Astrocyte of the spinal cord (primary cell): ENCODE measurements around the gene TIMM17B.

ENCODE experiments used
- DNase-seq: peaks from one replicate; pipeline ENCODE4 v3.0.0; 2011; ENCODE audit warnings: low read depth, low spot score
- H3K4me3 ChIP-seq: 2 replicates; pipeline ENCODE4 v1.5.1; 2011; ENCODE audit warnings: low read depth, mild to moderate bottlenecking, low read length, moderate library complexity
- in situ Hi-C: cut with HindIII; loops from 2 replicates; pipeline ENCODE4 v1.10.0; 2017; ENCODE audit warnings: low sequenced_read_pairs
- TF ChIP-seq, protein P1 (sequence below): IDR thresholded peaks from 2 replicates; pipeline ENCODE4 v1.5.1; 2012; ENCODE audit warnings: low read depth, mild to moderate bottlenecking, low read length, inconsistent platforms

The TIMM17B gene

DNA sequence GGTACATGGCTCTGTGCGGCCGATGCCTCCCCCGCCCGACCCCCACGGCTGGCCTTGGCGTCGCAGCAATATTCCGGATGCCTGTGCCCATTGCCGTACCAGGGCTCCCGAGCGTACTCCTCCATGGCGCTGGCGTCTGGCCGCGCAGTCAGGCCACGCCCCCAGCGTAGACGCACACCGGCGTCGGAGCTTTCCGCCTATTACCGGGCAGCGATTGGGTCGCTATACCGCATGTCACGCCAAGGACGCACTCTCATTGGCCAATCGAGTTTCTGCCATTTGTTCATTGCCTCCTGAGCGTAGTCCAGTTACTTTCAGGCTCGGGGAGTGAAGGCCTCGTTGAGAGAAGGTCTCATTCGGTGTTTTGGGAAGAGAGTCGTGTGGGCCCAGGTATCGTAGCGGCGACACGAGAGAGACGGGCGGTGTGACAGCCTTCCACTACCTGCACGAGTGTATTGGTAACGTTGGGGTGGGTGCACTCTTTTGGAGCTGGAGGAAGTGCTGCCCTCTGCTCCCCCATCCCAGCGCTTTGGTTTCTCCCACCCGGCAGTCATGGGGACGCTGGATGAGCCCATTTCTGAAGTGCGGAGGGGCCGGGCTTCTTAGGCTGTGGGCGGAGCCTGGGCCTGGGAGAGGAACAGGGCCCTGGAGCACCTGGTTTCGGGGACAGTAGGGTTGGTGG, at the start of gene TIMM17B, which contains the start of gene PQBP1:
TIMM17B (minus strand) TSS at position 144 of the 682 bp plus-strand sequence; CDS start at position 125, 19 bp downstream.
PQBP1 (plus strand) TSS at position 306 of the 682 bp plus-strand sequence. CDS start 580 bp downstream, outside the sequence.
- in situ Hi-C loops, result no loop called here
- DNase-seq, result peak; percentile 96
- H3K4me3 ChIP-seq, result peak within 1 kb of the TSS; percentile 70
- TF ChIP-seq, protein P1, sequence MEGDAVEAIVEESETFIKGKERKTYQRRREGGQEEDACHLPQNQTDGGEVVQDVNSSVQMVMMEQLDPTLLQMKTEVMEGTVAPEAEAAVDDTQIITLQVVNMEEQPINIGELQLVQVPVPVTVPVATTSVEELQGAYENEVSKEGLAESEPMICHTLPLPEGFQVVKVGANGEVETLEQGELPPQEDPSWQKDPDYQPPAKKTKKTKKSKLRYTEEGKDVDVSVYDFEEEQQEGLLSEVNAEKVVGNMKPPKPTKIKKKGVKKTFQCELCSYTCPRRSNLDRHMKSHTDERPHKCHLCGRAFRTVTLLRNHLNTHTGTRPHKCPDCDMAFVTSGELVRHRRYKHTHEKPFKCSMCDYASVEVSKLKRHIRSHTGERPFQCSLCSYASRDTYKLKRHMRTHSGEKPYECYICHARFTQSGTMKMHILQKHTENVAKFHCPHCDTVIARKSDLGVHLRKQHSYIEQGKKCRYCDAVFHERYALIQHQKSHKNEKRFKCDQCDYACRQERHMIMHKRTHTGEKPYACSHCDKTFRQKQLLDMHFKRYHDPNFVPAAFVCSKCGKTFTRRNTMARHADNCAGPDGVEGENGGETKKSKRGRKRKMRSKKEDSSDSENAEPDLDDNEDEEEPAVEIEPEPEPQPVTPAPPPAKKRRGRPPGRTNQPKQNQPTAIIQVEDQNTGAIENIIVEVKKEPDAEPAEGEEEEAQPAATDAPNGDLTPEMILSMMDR, result no peak

DNA sequence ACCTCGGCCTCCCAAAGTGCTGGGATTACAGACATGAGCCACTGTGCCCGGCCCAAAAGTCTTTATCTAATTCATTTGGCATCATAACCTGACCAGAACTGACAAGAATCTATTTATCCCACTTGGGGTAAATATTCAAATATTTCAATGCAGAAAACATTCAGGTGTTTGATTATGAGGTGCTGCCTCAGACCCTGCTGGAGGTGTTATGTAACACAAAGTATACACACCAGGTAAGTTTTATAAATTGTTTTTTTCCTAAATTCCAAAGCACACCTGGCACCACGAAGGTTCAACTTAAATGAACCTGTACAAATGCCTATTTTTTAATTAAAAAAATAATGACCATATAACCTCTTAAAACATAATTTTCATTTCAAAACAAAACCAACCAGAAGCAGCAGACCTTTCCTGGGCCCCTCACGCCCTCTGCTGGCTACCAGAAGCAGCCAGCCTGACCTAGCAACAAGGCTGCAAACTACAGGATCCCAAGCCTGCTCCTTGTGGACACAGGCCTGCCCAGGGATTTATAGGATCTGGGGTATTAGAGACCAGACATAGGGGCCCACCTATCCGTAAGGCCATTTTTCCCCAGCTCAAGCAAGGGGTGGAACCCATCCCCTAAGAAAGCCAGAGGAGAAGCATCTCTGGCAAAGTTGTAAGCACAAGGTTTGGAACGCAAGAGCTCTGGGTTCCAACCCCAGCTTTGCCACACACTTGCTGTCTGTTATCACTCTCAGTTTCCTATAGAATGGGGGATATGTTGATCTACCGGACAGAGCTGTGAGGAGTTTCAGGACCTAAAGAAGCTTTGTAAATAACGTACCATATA, 48.2 kb upstream of the TIMM17B start:
- in situ Hi-C loops, result no loop called here
- DNase-seq, result peak; percentile 45
- no peak overlapping the region for H3K4me3 ChIP-seq
- TF ChIP-seq, protein P1, result peak; percentile 83

DNA sequence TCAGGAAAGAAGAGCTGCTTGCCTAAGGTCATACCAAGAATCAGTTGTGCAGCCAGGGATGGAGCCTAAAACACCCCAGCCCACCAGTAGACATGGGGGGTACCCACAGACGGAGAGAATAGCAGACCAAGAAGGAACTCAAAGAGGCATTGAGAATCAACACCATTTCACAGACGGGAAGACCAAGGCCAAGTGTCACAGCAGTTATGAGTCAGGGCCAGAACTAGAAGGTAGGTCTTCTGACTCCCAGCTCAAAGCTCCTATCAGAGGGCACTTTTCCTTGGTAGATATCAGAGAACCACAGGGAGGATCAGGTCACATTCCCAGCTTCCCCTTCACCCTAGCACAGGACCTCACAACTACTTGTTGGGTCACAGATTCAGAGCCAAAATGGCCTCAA, 45.3 kb upstream of the TIMM17B start:
- no peak for DNase-seq
- H3K4me3 ChIP-seq, result no peak overlapping the region
- TF ChIP-seq, protein P1, result no peak
- in situ Hi-C loops, result no loop called here

DNA sequence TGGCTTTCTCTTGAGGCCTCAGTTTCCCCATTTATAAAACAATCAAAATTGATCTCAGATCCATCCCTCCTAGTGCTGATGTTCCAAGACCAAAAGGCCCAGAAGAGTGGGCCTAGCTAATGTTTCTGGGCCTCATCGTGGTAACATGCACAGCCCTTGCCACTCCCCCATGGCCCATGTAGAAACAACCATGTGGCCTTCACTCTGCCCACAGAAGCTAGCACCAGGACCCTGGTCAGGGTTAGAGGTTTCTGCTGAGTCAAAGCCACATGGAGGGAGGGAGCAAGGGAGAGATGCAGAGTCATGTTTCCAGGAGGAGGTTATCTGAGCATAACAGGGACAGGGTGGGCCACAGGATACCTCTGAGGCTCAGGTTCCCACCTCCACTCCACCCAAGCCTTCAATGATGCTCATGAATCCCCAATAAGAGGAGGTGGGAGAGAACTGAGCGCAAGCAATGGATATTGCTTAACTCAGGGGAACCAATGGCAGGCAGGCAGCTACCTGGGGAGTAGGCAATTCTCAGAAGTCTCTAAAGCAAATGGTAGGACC, 42.9 kb upstream of the TIMM17B start:
- no peak overlapping the region for H3K4me3 ChIP-seq
- in situ Hi-C loops, result no loop called here
- TF ChIP-seq, protein P1, result no peak
- DNase-seq, result no peak

DNA sequence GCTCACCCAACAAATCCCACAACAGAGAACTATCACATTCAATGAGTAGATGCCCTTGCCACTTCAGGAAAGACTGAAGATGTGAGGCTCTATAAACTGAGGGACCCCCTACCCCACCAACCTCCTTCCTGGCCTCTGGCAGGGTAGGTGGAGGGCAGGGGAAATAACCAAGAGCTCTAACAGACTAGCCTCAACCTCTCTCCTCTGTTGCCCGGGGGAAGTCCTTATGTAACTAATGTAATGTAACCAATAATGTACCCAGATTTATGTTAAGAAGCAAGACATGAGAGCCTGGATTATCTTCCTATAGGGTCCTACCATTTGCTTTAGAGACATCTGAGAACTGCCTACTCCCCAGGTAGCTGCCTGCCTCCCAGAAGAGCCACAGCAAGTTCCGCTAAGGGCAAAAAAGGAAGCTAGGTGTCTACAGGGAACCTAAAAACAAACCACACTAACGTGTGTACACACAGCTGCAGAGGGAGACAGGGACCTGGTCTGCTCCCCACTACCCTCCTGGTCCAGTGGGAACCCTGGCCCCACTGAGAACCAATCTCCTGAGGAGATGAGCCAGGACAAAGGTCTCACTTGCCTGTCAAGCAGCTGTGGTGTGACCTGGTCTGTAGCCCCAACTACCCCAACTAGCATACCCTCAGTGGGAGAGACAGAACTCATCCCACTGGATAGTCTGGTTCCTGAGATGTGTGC, 42.1 kb upstream of the TIMM17B start:
- no peak for DNase-seq
- no peak overlapping the region for H3K4me3 ChIP-seq
- in situ Hi-C loops, result no loop called here
- TF ChIP-seq, protein P1, result no peak

DNA sequence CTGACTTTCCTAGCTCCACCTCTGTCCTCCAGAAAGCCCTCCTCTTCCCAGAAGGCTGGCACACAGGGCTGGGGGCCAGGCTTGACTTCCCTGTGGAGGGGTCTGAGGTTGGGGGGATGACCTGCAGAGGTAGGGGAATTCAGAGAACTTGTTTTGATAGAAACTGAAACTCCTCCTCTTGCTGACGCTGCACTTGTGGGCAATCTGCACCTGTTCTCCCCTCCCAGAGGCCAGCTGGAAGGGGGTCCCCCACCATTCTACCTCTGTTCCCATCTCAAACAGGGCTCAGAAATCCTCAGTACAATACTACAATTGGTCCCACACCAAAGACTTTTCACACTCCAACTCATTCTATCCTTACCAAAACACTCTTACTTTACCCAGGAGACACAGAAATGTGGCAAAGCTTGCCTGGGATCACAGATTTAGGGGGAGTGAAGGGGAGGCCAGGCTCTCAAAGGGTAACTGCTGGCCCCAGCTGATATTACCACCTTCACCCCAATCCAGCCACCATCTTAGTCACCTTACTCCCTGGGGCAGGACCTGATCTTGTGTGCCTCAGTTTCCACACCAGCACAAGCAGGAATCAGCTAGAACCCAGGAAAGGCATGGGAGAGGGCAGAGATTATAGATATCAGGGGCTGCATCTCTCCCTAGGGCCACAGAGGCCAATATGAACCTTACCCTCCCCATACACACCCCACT, 41.3 kb upstream of the TIMM17B start:
- TF ChIP-seq, protein P1, result no peak
- no peak overlapping the region for H3K4me3 ChIP-seq
- in situ Hi-C loops, result no loop called here
- no peak for DNase-seq
